ENCODE measurements around the gene PYM1.

DNA sequence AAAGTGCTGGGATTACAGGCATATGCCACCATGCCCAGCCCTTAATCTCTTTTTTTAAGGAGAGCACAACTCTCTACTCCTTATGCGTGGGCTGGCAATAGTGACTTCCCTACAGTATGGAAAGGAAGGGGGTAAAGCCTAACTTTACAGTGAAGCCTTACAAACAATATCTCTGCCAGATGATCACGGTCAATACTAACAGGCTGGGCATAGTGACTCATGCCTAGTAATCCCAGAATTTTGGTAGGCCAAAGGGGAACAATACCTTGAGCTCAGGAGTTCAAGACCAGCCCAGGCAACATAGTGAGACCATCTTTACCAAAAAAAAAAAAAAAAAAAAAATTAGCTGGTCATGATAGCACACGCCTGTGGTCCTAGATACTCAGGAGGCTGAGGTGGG is 5.6 kb downstream of the PYM1 start:
- TF ChIP-seq CTCF (IDR thresholded peaks at IDR 0.05; ENCODE audit: insufficient read depth, low read length, poor library complexity, severe bottlenecking): no peak
- TF ChIP-seq EZH2phosphoT487 (conservative IDR thresholded peaks at IDR 0.05; ENCODE audit: low read length): no peak

Measured in SU-DHL-6 (cell line).